NOMO-1 (cell line): ENCODE measurements around the gene L1CAM.

Experiments
- DNase-seq, 2 experiments: peaks; one replicate each; lab custom pipeline; 2025; ENCODE audit not compliant: unreplicated experiment in 2 of 2; lab: John Stamatoyannopoulos, UW

The L1CAM gene

DNA sequence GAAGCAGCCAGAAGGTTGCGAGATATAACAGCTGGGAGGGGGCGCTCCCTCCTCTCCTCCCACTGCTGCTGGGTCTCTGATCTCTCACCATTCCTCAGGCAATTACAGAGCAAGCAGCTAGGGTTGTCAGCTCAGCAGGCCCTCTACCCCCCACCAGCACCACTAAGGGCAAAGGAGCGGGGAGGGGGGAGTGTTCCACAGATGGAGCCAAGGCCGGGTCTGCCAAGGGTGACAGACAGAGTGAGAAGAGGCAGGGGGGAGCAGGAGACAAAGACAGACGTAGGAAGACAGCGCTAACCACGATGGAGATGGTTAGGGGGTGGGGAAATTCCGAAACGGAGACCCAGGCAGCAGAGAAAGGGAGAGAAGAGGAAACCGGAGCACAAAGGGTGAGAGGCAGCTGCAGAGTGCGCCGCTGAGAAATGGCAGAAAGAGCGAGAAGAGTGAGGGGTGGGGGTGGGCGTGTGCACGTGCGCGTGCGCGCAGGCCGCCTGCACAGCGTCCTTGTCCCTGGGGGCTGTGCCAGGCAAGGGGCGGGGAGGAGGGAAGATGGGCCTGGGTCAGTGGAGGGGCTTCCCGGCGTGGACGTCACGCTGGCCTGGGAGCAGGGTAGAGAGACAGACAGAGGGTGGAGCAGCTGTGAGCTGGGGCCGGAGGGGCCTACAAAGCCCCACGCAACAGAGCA is 6.9 kb downstream of the L1CAM start:
- DNase-seq: no peak

DNA sequence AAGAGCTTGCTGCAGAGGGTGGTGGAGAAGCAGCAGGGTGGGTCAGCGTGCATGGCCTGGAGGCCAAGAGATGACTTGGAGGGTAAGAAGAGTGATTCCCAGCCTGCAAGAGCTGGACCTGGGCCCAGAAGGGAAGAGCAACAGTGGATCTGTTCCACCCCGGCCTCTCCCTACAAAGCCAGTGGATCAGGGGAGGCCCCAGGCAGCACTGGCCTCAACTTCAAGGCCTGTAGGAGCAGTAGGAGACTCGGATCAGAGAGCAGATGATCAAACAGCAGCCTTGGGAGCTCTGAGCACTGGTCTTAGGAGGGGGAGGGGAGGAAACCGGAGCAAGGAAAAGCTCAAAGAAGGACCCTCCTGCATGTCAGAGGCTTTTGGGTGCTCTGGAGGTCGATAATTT is 7.6 kb downstream of the L1CAM start:
- no peak for DNase-seq

DNA sequence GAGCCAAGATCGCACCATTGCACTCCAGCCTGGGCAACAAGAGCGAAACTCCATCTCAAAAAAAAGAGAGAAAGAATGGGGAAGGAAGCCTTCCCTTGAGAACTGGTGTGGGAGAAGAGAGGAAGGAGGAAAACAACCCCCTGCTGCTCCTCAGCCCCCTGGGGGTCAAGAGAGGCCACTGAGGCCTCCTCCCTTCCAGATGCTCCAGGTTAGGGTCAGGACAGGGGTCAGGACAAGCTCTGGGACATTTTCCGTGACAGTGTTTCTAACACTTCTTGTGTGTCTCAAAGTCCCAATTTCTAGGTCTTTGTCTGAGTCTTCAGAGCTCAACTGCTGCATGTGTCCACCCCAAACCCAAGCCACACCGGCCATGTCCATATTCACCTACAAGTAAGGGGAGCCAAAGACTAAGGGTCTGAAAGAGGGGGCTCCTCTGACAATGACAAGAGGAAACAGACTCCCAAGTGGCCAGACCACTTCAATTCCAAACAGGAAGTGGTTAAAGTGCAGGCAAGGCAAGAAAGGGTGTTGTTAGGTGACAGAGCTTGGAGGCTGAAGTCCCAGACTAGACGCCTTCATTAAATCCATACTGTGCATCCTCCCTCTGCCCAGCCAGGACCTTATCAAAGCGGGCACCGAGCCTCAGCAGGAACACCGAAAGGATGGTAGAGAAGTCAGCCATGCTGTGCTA is 8.3 kb downstream of the L1CAM start:
- DNase-seq: no peak

DNA sequence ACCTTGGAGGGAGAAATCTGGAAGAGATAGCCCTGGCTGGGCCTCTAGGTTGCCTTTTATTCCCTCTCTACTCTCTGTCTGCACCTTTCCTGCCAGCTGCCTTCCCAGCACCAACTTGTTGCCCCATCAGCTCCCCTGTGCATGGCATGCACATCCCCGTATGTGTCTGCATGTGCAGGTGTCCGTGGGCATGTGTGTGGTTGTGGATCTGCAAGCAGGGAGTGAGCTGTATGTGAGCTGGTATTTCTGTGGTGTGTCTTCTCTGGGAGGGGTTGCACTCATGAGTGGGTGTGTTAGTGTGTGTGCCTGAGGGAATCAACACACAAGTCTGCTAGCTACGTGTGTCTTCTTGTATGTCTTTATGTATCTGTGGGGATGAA is 9.9 kb downstream of the L1CAM start:
- DNase-seq: no peak

DNA sequence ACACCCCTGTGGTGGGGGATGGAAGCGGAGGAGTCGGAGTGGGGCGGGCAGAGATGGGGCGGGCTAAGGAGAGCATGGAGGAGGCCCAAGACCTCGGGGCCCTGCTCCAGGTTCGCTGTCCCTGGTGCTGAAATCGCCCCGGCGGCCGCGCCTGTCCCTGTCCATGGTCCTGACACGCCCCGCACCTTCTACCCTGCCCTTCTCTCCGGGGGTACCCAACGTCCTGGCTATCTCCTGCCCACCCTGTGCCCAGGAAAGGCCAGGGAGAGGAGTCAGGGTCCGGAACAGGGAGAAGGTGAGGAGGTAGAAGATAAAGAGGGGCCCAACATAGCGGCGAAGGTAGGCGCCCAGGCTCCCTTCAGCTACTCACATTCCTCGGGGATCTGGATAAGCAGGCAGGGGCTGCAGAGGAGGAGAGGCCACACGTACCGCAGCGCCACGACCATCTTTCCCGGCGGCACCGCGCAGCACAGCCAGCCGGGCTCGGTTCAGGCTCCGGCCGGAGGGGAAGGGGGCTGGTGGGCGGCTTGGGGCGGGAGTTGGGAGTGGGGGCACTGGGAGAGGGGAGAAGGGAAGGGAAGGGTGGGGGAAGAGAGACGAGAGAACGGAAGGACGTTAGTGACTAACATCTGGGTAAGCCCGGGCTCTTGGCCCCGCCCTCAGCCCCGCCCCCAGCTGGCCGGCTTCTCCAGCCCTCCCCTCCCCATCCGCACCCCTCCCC is 10.4 kb downstream of the L1CAM start:
- peak; percentile 32 to 48 for DNase-seq

GRCh38 chrX:153874366-153875125 is 11.4 kb downstream of the L1CAM start:
- no peak for DNase-seq

GRCh38 chrX:153874085-153874365 is 11.9 kb downstream of the L1CAM start:
- no peak for DNase-seq

DNA sequence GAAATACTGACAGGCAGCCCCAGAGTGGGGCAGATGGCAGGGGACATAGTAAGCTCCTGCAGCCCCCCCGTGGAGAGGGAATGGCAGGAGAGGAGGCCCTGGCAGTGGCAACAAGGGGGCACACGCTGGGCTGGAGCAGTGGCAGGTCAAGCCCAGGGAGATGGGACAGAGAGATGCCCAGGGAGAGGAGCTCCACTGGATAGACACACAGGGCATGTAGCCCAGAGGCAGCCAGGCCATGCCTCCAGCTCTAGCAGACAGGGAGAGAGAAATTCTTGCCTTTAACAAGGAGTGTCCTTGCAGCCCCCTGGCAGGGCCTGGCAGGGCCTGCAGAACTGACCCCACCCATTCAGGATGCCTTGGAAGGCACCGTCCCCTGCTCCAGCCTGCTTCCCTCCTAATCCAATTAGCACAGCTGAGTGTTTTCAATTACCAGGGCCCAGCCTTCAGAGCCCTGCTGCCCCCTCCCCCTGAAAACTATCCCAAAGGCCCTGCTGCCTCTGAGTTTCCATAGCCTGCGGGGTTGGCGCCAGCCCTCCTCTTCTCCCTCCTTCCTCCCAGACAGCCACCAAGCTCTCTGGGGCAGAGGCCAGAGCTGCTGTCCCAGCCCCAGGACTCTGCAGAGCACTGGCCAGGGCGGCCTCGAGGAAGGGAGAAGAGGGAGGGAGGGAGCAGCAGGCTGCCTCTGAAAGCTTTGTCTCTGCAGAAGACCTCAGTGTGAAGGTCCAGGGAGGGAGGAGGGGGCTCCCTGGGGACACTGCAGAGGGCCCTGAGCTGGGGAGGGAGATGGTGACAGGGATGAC is 12.5 kb downstream of the L1CAM start:
- no peak for DNase-seq

DNA sequence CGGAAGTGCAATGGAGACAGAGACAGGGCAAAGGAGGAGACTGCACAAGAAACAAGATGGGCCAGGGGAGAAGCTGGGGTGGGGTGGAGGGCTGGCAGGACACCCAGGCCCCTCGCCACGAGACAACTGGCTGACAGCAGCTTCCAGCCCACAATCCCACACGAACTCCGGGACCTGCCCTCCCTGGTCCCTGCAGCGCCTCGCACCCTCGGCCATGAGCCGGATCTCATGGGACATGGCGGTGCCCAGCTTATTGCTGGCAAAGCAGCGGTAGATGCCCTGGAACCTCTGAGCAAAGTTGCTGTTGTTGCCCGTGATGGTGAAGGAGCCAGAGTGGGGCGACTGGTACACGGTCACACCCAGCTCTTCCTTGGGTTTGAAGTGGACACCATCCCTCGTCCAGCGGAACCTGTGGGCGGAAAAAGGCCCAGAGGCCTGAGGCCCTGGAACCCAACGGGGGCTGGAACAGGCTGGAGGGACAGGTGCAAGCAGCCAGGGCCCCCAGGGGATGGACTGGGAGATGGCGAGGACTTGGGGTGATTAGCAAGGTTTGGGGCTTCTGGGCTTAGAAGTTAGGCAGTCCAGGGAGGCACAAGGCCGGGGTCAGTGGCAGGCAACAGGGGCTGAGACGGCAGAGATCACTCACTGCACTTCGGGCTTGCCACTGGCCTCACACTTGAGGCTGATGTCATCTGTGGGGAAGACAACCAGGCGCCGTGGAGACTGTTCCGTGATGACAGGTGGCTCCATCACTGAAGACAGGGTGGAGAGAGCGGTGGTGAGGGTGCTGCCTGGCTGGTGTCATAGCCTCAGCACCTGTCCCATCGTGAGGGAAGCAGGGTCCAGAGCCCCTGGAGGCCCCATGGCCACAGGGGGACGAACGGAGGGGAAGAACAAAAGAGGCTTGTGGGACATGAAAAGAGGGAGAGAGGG is 13.8 kb downstream of the L1CAM start:
- no peak for DNase-seq

GRCh38 chrX:153871451-153871850 is 14.5 kb downstream of the L1CAM start:
- no peak for DNase-seq

- no peak for DNase-seq
Measured at GRCh38 chrX:153870791-153871360, 15.1 kb downstream of the L1CAM start.

DNA sequence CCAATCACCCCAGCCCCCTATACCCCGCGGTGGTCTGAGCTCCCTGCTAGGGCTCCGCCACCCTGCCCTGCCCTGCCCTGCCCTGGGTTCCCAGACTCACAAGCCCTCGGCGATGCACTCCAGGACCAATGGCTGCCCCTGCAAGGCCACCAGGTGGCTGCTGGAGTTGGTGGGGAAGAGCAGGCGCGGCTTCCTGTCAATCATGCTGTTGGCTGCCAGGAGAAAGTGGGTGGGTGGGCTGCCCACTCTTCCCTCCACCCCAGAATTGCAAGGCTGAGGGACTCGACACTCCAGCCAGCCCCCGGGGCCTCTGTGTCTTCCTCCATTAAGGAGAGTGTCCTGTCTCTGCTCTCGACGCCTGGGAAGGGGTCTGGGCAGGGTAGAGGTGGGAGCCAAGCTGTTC is 15.7 kb downstream of the L1CAM start:
- DNase-seq: no peak

DNA sequence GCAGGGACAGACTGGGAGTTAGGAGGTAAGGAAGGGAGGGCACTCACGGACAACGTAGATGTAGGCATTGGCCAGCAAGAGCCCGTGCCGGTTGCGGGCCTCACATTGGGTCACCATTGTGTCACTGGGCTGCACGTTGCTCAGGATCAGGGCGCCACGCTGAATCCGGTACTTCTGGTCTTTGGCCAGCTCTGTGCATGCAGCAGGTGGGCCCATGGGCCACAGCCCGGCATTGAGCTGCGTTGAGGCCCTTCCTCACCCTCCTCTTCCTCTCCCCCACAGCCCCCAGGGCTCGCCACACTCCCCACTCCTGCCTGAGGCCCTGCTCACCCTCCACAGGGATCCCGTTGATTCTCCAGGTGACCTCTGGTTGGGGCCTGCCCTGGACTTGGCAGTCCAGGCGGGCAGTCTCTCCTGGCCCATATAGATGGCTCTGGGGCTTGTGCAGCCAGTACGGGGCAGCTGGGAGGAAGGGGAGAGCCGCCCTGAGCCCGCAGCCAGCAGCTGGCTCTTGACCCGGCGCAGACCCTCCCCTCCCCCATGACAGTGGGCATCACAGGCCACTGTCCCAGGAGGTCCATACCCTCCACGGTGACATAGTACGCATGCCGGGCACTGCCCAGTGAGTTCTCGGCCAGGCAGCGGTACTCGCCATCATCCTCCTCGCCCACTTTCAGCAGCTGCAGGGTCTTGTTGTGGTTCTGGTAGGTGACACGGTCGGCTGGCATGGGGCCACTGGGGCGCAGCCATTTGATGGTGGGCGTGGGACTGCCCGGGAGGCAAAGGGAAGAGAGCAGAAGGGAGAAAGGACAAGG is 16.3 kb downstream of the L1CAM start:
- DNase-seq: no peak

- DNase-seq: no peak
Measured at GRCh38 chrX:153868576-153869472, 17.1 kb downstream of the L1CAM start.

DNA sequence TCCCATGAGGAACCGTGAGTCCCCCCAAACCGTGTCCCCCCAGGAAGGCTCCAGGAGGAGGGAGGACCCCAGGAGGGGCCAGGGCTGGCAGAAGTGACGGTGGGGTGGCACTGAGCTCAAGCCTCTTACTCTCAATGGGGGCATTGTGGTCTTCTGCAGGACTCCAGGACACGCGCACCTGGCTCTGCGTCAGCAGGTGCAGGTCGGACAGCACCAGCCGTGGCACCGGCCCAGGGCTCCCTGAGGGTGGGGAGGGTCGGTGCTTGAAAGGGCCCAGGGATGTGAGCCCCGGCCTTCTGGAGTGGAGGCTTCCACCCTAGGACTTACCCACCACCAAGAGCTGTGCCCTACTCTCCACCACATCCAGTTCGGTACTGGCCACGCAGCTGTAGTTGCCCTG is 18.3 kb downstream of the L1CAM start:
- DNase-seq: no peak

DNA sequence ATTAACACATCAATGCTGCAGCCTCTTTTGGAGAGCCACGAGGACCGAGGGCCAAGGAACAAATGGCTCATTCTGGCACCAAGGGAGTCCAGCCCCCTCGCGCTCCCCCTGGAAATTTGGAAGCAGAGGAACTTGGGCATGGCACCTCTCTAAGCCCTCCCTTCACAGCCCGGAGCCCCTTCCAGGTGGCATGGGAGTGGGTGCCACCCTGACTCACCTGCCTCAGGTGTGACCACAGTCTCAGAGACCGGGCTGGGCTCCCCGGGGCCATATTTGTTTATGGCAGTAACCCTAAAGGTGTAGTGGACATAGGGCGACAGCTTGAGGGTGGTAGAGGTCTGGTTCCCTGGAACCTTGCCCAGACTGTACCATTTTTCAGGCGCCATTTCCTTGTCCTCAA is 18.8 kb downstream of the L1CAM start:
- DNase-seq: no peak

- no peak for DNase-seq
Measured at GRCh38 chrX:153866302-153867019, 19.5 kb downstream of the L1CAM start.
